Measurements from ENCODE around the gene SPATC1L.
"Not testable (repeated sequence)": the region's sequence is repeated elsewhere in the genome, so short reads cannot be mapped to it uniquely, and the experiment has no call there.

SPATC1L gene

DNA sequence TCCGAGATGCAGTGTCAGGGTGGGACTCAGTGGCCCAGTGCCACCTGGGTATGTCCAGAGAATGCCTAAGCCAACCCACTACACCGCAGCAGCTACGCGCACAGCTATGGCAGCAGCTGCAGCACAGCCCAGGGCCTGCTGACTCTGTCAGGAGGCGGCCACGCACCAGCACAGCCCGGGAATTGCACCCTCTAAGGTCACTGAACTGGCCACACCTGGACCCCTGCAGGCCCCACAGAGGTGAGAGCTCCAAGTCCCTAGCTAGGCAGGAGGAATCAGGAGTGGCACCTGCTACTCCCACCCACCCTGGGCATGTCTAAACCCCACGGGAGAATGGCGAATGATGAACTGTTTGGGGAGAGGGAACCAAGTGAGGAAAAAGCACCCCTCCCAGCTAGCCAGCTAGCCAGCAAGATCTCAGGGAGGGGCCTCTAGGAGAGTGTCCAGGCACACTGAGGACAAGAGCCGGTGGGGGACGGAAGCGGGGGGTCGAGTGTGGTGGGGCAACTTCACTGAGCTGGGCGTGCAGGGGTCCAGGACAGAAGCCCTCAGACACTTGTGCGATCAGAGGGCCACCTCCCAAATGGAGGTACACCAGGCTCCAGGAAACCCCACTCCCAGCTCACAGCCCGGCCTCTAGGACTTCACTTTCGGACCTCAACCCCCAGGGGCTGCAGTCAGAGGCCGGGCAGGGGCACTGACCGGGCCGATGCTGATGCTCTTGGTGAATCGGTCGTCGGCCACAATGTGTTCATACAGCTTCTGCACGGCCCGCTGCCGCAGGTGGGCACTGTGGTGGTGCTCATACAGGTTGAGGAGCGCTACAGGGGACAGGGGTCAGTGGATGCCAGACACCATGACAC, 30.4 kb upstream of the SPATC1L start:
- FAIRE-seq, result no peak

- FAIRE-seq, result no peak
Measured at GRCh38 chr21:46213620-46214286, 29.5 kb upstream of the SPATC1L start.

GRCh38 chr21:46212721-46213484, 28.6 kb upstream of the SPATC1L start:
- FAIRE-seq, result no peak

- no peak for FAIRE-seq
Measured at GRCh38 chr21:46211786-46212720, 27.8 kb upstream of the SPATC1L start.

DNA sequence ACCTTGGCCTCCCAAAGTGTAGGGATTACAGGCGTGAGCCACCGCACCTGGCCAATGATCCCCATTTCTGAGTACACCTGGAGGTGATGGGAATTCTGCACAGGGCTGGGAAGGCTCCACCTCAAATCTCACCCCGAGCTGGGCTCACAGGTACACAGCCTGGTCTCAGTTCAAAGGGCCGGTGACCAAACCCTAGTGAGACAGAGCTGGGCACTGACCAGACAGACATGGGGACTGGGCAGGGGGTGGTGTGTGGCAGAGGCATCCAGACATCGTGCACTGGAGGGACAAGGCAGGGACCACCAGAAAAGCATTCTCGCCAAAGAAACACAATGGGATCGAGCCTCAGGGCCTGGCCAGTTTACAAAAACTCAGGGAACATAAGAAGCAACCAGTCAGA, 27.1 kb upstream of the SPATC1L start:
- no peak for FAIRE-seq

GRCh38 chr21:46210378-46211136, 26.3 kb upstream of the SPATC1L start:
- no peak for FAIRE-seq

DNA sequence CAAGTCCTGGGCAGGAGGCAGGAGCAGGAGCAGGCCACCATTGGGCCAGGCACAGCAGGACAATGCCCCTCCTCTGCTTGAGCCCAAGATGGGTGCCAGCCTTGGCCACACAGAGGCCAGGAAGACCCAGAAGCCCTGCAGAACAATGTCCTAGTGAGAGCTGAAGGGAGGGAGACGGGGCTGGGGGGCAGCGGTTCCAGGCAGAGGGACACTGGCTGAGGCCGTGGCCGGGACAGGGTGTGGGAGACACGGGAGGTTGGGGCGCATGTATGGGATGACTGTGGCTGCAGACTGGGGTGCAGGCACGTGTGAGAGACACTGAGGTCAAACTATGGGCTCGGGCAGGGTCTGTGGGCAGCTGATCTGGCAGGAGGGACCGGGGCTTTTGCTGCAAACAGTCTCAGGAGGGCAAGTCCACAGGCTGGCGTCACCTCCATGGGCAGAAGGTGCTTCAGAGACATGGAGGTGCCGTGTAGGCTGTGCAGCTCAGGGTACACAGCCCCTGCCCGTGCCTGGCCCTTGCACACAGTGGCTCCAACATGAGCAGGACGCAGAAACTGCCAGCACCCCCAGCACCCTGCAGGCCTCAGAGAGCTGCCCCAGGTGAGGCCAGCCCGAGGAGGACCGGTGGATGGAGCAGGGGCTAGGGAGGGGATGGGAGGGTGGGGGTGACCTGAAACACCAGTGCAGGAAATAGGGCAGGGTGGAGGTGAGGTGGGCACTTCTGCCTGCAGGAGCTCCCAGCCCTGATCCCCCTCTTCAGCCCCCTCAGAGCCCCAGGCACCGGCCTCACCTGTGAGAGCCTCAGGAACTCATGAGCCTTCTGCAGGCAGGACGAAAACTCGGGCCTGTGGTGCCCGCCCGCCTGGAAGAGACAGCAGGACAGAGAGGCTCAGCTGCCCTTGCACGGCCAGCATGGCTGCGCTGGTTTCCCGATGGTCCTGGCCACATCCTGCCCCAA, 24.8 kb upstream of the SPATC1L start:
- FAIRE-seq, result no peak

GRCh38 chr21:46207920-46208591, 23.8 kb upstream of the SPATC1L start:
- no peak for FAIRE-seq

- no peak for FAIRE-seq
Measured at GRCh38 chr21:46207006-46207919, 23.0 kb upstream of the SPATC1L start.

GRCh38 chr21:46206163-46207005, 22.1 kb upstream of the SPATC1L start:
- no peak for FAIRE-seq

- FAIRE-seq, result no peak
Measured at GRCh38 chr21:46205766-46206162, 21.5 kb upstream of the SPATC1L start.

GRCh38 chr21:46205166-46205565, 20.9 kb upstream of the SPATC1L start:
- no peak for FAIRE-seq

GRCh38 chr21:46203203-46203600, 18.9 kb upstream of the SPATC1L start:
- FAIRE-seq, result no peak

- no peak for FAIRE-seq
Measured at GRCh38 chr21:46202592-46203202, 18.4 kb upstream of the SPATC1L start.

GRCh38 chr21:46200877-46201803, 16.9 kb upstream of the SPATC1L start:
- not testable (repeated sequence) for FAIRE-seq
